ENCODE measurements around the gene CHST11.

DNA sequence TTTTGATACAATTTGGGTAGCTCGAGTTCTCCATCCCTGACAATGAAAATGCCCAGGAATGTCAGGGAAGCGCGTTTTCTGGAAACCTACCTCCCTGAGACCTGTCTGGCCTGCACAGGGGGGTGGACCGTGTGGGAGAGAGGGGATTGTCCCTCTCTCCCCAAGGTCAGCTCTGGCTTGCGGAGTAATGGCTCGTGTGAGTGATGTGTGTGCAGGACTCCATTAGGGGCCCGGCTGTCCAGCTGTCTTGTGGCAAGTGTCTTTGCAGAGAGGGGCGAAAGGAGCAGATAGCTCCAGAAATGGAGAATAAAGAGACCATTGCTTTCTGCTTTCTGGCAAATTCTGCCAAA is 215.3 kb downstream of the CHST11 start:
- TF ChIP-seq POLR2A (IDR thresholded peaks at IDR 0.05) (no peak), CTCF (IDR thresholded peaks at IDR 0.05 in 8 of 11, conservative IDR thresholded peaks at IDR 0.05 in 3 of 11) (no peak), POLR2AphosphoS5 (IDR thresholded peaks at IDR 0.05) (no peak)

Data from spleen (tissue), 7 donors.